Nephron (organoid): ENCODE results near the gene NLRP5.

Experiments used
- H3K27ac Mint-ChIP-seq, 3 experiments: 2 replicates each; pipeline ENCODE4 v1.8.0; 2020; ENCODE audit warnings: mixed read lengths in 3 of 3, mild to moderate bottlenecking in 2 of 3, moderate library complexity in 1 of 3
- H3K27me3 Mint-ChIP-seq: 2 replicates; pipeline ENCODE4 v1.8.0; 2021; ENCODE audit warnings: low read depth, mild to moderate bottlenecking, moderate library complexity, mixed read lengths
- H3K36me3 Mint-ChIP-seq: 2 replicates; pipeline ENCODE4 v1.8.0; 2020; ENCODE audit warnings: low read depth, mixed read lengths
- H3K4me1 Mint-ChIP-seq: 2 replicates; pipeline ENCODE4 v1.8.0; 2020; ENCODE audit warnings: mixed read lengths
- H3K4me3 Mint-ChIP-seq, 3 experiments: 2 replicates each; pipeline ENCODE4 v1.8.0; 2020; ENCODE audit warnings: mild to moderate bottlenecking in 3 of 3, mixed read lengths in 3 of 3, moderate library complexity in 2 of 3
- H3K9me3 Mint-ChIP-seq: 2 replicates; pipeline ENCODE4 v1.8.0; 2020; ENCODE audit warnings: mixed read lengths
- CTCF ChIP-seq, 3 experiments: fragments of 200-600 bp; sonication (generic); IDR thresholded peaks; one replicate each; pipeline ENCODE4 v1.5.0; 2021; ENCODE audit warnings: antibody characterized with exemption in 3 of 3; ENCODE audit not compliant: unreplicated experiment in 3 of 3

NLRP5 gene

GRCh38 chr19:56053596-56053995 lies 67.0 kb downstream of the NLRP5 start:
- Mint-ChIP-seq H3K9me3 (peaks cover 44% of the 10 kb centered on the region), H3K4me1 (no peaks in the 10 kb centered on the region), H3K36me3 (no peaks in the 10 kb centered on the region), H3K4me3 (no peak overlapping the region), H3K27me3 (no peaks in the 10 kb centered on the region), H3K27ac (no peak overlapping the region)
- TF ChIP-seq CTCF (IDR thresholded peaks at IDR 0.05; ENCODE audit: unreplicated experiment in 3 of 3) = no peak

- H3K4me3 Mint-ChIP-seq = peak overlapping the region; percentile 46 to 55 (median 54)
- peaks cover 4% of the 10 kb centered on the region for H3K9me3 Mint-ChIP-seq
- peak; percentile 87 to 90 (median 90) for TF ChIP-seq CTCF (IDR thresholded peaks at IDR 0.05; ENCODE audit: unreplicated experiment in 3 of 3)
- no peaks in the 10 kb centered on the region for H3K36me3 Mint-ChIP-seq
- H3K4me1 Mint-ChIP-seq = no peaks in the 10 kb centered on the region
- H3K27me3 Mint-ChIP-seq = peaks cover 21% of the 10 kb centered on the region
- H3K27ac Mint-ChIP-seq = no peak overlapping the region
These were observed 79.8 kb downstream of the NLRP5 start for GRCh38 chr19:56066152-56067023.

GRCh38 chr19:56069642-56070041 lies 83.1 kb downstream of the NLRP5 start:
- Mint-ChIP-seq H3K27me3 (peaks cover 23% of the 10 kb centered on the region), H3K9me3 (peaks cover 1% of the 10 kb centered on the region), H3K27ac (no peak overlapping the region), H3K36me3 (no peaks in the 10 kb centered on the region), H3K4me1 (no peaks in the 10 kb centered on the region), H3K4me3 (no peak overlapping the region)
- TF ChIP-seq CTCF (IDR thresholded peaks at IDR 0.05; ENCODE audit: unreplicated experiment in 3 of 3) = no peak

- no peak overlapping the region for H3K4me3 Mint-ChIP-seq
These were observed 84.6 kb downstream of the NLRP5 start for GRCh38 chr19:56071151-56071550.

GRCh38 chr19:56076498-56076897 lies 89.9 kb downstream of the NLRP5 start:
- peaks cover 17% of the 10 kb centered on the region for H3K27me3 Mint-ChIP-seq
- H3K4me1 Mint-ChIP-seq = peaks cover 9% of the 10 kb centered on the region
- no peaks in the 10 kb centered on the region for H3K36me3 Mint-ChIP-seq
- no peak overlapping the region for H3K4me3 Mint-ChIP-seq
- no peak overlapping the region for H3K27ac Mint-ChIP-seq
- TF ChIP-seq CTCF (IDR thresholded peaks at IDR 0.05; ENCODE audit: unreplicated experiment in 3 of 3) = peak; percentile 71 to 76 (median 75)
- H3K9me3 Mint-ChIP-seq = no peaks in the 10 kb centered on the region

More at GRCh38 chr19:56071151-56071550, 84.6 kb downstream of the NLRP5 start:
- Mint-ChIP-seq H3K27ac (no peak overlapping the region), H3K36me3 (no peaks in the 10 kb centered on the region), H3K9me3 (no peaks in the 10 kb centered on the region), H3K4me1 (no peaks in the 10 kb centered on the region), H3K27me3 (peaks cover 21% of the 10 kb centered on the region)
- no peak for TF ChIP-seq CTCF (IDR thresholded peaks at IDR 0.05; ENCODE audit: unreplicated experiment in 3 of 3)

- TF ChIP-seq CTCF (IDR thresholded peaks at IDR 0.05; ENCODE audit: unreplicated experiment in 3 of 3) = no peak
- Mint-ChIP-seq H3K4me1 (peaks cover 9% of the 10 kb centered on the region), H3K27ac (no peak overlapping the region), H3K4me3 (no peak overlapping the region), H3K36me3 (no peaks in the 10 kb centered on the region), H3K27me3 (peaks cover 10% of the 10 kb centered on the region), H3K9me3 (no peaks in the 10 kb centered on the region)
These were observed 93.0 kb downstream of the NLRP5 start for GRCh38 chr19:56079609-56080008.
